ENCODE data around the gene DLG1. TPM values are rescaled to one million over a fixed set of nuclear protein-coding genes. Genes with fewer than 3 reads are reported as not detected.
"Not testable (repeated sequence)": the region's sequence is repeated elsewhere in the genome, so short reads cannot be mapped to it uniquely, and the experiment has no call there.

The DLG1 gene
- total RNA-seq, 1 donor from 2014 or later, result 157 TPM

DNA sequence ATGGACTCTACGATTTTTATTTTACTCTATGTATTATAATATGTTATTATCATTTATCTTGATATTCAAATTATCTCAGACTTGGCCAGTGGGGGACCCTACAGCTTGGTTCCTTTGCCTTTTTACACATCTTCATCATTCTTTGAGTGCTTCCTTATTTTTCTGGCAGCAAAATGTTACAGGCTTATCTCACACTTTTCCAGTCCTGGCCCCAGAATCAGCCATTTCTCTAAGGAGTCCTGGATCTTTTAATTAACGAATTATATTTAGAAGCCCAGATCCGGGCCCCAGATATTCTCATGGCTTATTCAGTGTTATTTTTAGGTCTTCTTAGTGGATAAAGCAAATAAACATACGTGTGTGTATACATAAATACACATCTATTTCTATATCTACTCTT lies 236.0 kb downstream of the DLG1 start:
- no peak for DNase-seq (ENCODE audit: low spot score)
- no peaks in the 10 kb centered on the region for H3K9me3 Mint-ChIP-seq (ENCODE audit: low read depth)
- no peak for TF ChIP-seq CTCF (IDR thresholded peaks at IDR 0.05)
- no peaks in the 10 kb centered on the region for H3K4me1 Mint-ChIP-seq (ENCODE audit: low read depth)
- H3K27me3 Mint-ChIP-seq (ENCODE audit: low read depth), result no peaks in the 10 kb centered on the region
- H3K36me3 Mint-ChIP-seq (ENCODE audit: low read depth), result peaks cover 46% of the 10 kb centered on the region
- no peak overlapping the region for H3K4me3 Mint-ChIP-seq (ENCODE audit: unreplicated experiment)
- H3K27ac Mint-ChIP-seq (ENCODE audit: unreplicated experiment), result no peak overlapping the region

DNA sequence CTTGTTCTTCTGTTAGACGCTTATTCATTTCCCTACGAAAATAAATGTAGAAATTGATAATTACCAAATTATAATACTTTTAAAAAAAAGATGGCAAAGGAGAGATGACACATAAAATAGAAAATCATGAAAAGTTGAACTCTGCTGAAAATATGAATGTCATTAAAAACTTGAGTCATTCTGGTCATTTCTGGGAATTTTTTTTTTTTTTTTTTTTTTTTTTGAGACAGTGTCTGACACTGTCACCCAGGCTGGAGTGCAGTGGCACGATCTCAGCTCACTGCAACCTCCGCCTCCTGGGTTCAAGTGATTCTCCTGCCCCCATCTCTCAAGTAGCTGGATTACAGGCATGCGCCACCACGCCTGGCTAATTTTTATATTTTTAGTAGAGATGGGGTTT lies 246.8 kb downstream of the DLG1 start:
- DNase-seq (ENCODE audit: low spot score); H3K4me3 Mint-ChIP-seq (ENCODE audit: unreplicated experiment); H3K27me3 Mint-ChIP-seq (ENCODE audit: low read depth); H3K9me3 Mint-ChIP-seq (ENCODE audit: low read depth); H3K4me1 Mint-ChIP-seq (ENCODE audit: low read depth): not testable (repeated sequence)
- Mint-ChIP-seq H3K36me3 (ENCODE audit: low read depth) (peaks cover 24% of the 10 kb centered on the region), H3K27ac (ENCODE audit: unreplicated experiment) (peak overlapping the region; percentile 32)

- Mint-ChIP-seq H3K27me3 (ENCODE audit: low read depth) (no peaks in the 10 kb centered on the region), H3K9me3 (ENCODE audit: low read depth) (no peaks in the 10 kb centered on the region), H3K36me3 (ENCODE audit: low read depth) (peaks cover 33% of the 10 kb centered on the region), H3K4me1 (ENCODE audit: low read depth) (peaks cover 9% of the 10 kb centered on the region), H3K4me3 (ENCODE audit: unreplicated experiment) (no peak overlapping the region), H3K27ac (ENCODE audit: unreplicated experiment) (peak overlapping the region; percentile 9)
- no peak for DNase-seq (ENCODE audit: low spot score)
- no peak for TF ChIP-seq CTCF (IDR thresholded peaks at IDR 0.05)
Observed at GRCh38 chr3:197050511-197050910, 247.9 kb downstream of the DLG1 start.

- no peak overlapping the region for H3K4me3 Mint-ChIP-seq (ENCODE audit: unreplicated experiment)
- TF ChIP-seq CTCF (IDR thresholded peaks at IDR 0.05), result no peak
- peaks cover 26% of the 10 kb centered on the region for H3K36me3 Mint-ChIP-seq (ENCODE audit: low read depth)
- H3K4me1 Mint-ChIP-seq (ENCODE audit: low read depth), result peaks cover 6% of the 10 kb centered on the region
- H3K27ac Mint-ChIP-seq (ENCODE audit: unreplicated experiment), result no peak overlapping the region
- no peaks in the 10 kb centered on the region for H3K9me3 Mint-ChIP-seq (ENCODE audit: low read depth)
- no peaks in the 10 kb centered on the region for H3K27me3 Mint-ChIP-seq (ENCODE audit: low read depth)
- no peak for DNase-seq (ENCODE audit: low spot score)
Observed at GRCh38 chr3:197042539-197042938, 255.9 kb downstream of the DLG1 start.

DNA sequence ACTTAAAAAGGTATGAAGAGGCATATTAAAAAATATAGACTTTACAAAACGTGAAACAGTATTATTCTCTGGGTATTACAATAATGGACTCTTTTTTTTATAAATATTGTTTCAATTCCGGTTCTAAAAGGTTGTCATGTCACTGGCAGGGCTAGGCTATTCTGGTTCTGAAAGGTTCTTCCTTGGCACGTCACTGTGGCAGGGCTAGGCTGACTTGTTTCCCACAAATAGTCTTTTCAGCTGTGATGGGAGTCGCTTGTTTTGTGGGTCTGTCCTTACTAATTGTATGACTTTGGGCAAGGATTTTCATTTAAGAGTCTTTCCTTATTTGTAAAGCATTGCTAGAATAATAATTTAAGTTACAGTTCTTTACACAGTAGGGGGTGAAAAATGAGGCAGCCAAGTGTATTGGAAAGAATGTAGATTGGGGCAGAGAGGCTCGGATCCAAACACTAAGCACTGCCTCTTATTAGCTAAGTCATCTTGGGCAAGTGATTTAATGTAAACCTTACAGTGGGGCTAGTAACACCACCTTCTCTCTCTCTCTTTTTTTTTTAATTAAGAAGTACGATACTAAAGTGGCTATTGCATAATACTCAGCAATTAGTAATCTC lies 256.4 kb downstream of the DLG1 start:
- Mint-ChIP-seq H3K4me1 (ENCODE audit: low read depth) (peaks cover 8% of the 10 kb centered on the region), H3K27ac (ENCODE audit: unreplicated experiment) (peak overlapping the region; percentile 70), H3K36me3 (ENCODE audit: low read depth) (peaks cover 26% of the 10 kb centered on the region), H3K9me3 (ENCODE audit: low read depth) (no peaks in the 10 kb centered on the region), H3K4me3 (ENCODE audit: unreplicated experiment) (no peak overlapping the region), H3K27me3 (ENCODE audit: low read depth) (no peaks in the 10 kb centered on the region)
- no peak for DNase-seq (ENCODE audit: low spot score)
- TF ChIP-seq CTCF (IDR thresholded peaks at IDR 0.05), result no peak

GRCh38 chr3:197040658-197041057 lies 257.8 kb downstream of the DLG1 start:
- H3K27ac Mint-ChIP-seq (ENCODE audit: unreplicated experiment), result no peak overlapping the region

More at GRCh38 chr3:197040658-197041057, 257.8 kb downstream of the DLG1 start:
- H3K36me3 Mint-ChIP-seq (ENCODE audit: low read depth), result peaks cover 17% of the 10 kb centered on the region
- no peaks in the 10 kb centered on the region for H3K27me3 Mint-ChIP-seq (ENCODE audit: low read depth)
- DNase-seq (ENCODE audit: low spot score), result no peak
- no peak for TF ChIP-seq CTCF (IDR thresholded peaks at IDR 0.05)
- H3K9me3 Mint-ChIP-seq (ENCODE audit: low read depth), result no peaks in the 10 kb centered on the region
- H3K4me3 Mint-ChIP-seq (ENCODE audit: unreplicated experiment), result no peak overlapping the region
- H3K4me1 Mint-ChIP-seq (ENCODE audit: low read depth), result peaks cover 18% of the 10 kb centered on the region

Measured in chondrocyte (in vitro differentiated cells).